Caco-2 (cell line): ENCODE results near the gene MRPL49. TPM values are rescaled to one million over a fixed set of nuclear protein-coding genes. Genes with fewer than 3 reads are reported as not detected.
"Not testable (repeated sequence)": the region's sequence is repeated elsewhere in the genome, so short reads cannot be mapped to it uniquely, and the experiment has no call there.

Experiments
- BruUV-seq: library from RNA; stranded (reverse); fragments of 400-500 nt; replicated peaks from 2 replicates; lab custom pipeline; 2021; lab: Mats Ljungman, UMichigan
- CTCF ChIA-PET: fragments of 300-600 bp; sonication (Branson Sonifier 250); formaldehyde crosslinking; loops from one replicate; lab custom pipeline; 2022; ENCODE audit warnings: antibody characterized with exemption; lab: Charles Lee
- POLR2A ChIA-PET: fragments of 300-600 bp; sonication (Branson Sonifier 250); formaldehyde crosslinking; loops from one replicate; lab custom pipeline; 2022; ENCODE audit warnings: antibody characterized with exemption; lab: Charles Lee
- DNase-seq, 2 experiments: peaks; one replicate each; pipeline versions ENCODE4 v3.0.0 to v3.0.0-alpha.2; 2020 to 2022
- H3K27me3 ChIP-seq: replicated peaks from 2 replicates; pipeline ENCODE4 v1.6.0; 2011; ENCODE audit warnings: low read length; ENCODE audit not compliant: control insufficient read depth, insufficient read depth
- H3K36me3 ChIP-seq: 2 replicates; pipeline ENCODE4 v1.5.1; 2011; ENCODE audit warnings: low read length; ENCODE audit not compliant: control insufficient read depth, insufficient read depth
- H3K4me1 ChIP-seq: fragments of 250-450 bp; sonication (Bioruptor Pico); 2 replicates; pipeline ENCODE4 v1.5.1; 2020; ENCODE audit warnings: mild to moderate bottlenecking
- H3K4me3 ChIP-seq: 2 replicates; pipeline ENCODE4 v1.5.1; 2011; ENCODE audit warnings: low read depth, mild to moderate bottlenecking, control low read depth, low read length
- H3K9me3 ChIP-seq: fragments of 250-450 bp; sonication (Bioruptor Pico); 2 replicates; pipeline ENCODE4 v1.5.1; 2020; ENCODE audit warnings: mild to moderate bottlenecking, moderate library complexity
- H3K27ac Mint-ChIP-seq: one replicate; pipeline ENCODE4 v1.8.0; 2022; ENCODE audit warnings: mixed read lengths; ENCODE audit not compliant: unreplicated experiment
- H3K27me3 Mint-ChIP-seq: one replicate; pipeline ENCODE4 v1.8.0; 2022; ENCODE audit warnings: mixed read lengths; ENCODE audit not compliant: insufficient read depth, unreplicated experiment
- H3K36me3 Mint-ChIP-seq: one replicate; pipeline ENCODE4 v1.8.0; 2022; ENCODE audit warnings: mild to moderate bottlenecking, mixed read lengths; ENCODE audit not compliant: insufficient read depth, unreplicated experiment
- H3K4me1 Mint-ChIP-seq: one replicate; pipeline ENCODE4 v1.8.0; 2022; ENCODE audit warnings: low read depth, mixed read lengths; ENCODE audit not compliant: unreplicated experiment
- H3K4me3 Mint-ChIP-seq: one replicate; pipeline ENCODE4 v1.8.0; 2022; ENCODE audit warnings: mild to moderate bottlenecking, moderate library complexity, mixed read lengths; ENCODE audit not compliant: unreplicated experiment
- H3K9me3 Mint-ChIP-seq: one replicate; pipeline ENCODE4 v1.8.0; 2022; ENCODE audit warnings: mixed read lengths; ENCODE audit not compliant: unreplicated experiment
- CTCF ChIP-seq, 2 experiments: fragments of 200-600 bp in 1 of 2; IDR thresholded peaks; 1 replicate in 1 of 2; 2 replicates in 1 of 2; pipeline versions ENCODE4 v1.5.1 to v1.8.0; 2011 to 2022; ENCODE audit warnings: antibody characterized with exemption in 1 of 2, control low read depth in 1 of 2, inconsistent platforms in 1 of 2, low read depth in 1 of 2, low read length in 1 of 2, mild to moderate bottlenecking in 1 of 2, moderate library complexity in 1 of 2; ENCODE audit not compliant: insufficient read depth in 1 of 2, severe bottlenecking in 1 of 2, unreplicated experiment in 1 of 2
- intact Hi-C: fragments of 100-400 bp; cut with micrococcal nuclease; formaldehyde crosslinking; loops from one replicate; pipeline ENCODE4 v1.10.0; 2022; ENCODE audit not compliant: unreplicated experiment
- total RNA-seq: library from RNA; stranded (reverse); gene quantifications from 2 replicates; pipeline ENCODE4 v1.2.3, GENCODE V29; 2022

The MRPL49 gene
- total RNA-seq, 1 experiment from 2014 or later = 95.1 TPM

- Histone ChIP-seq H3K9me3 (peaks cover 11% of the 10 kb centered on the region; the same call in 1 of the 2 replicates), H3K4me3 (no peak overlapping the region), H3K27me3 (no peaks in the 10 kb centered on the region; the same call in none of the 2 replicates), H3K36me3 (no peaks in the 10 kb centered on the region), H3K4me1 (no peaks in the 10 kb centered on the region)
- Mint-ChIP-seq H3K4me1 (no peaks in the 10 kb centered on the region), H3K9me3 (no peaks in the 10 kb centered on the region), H3K27me3 (no peaks in the 10 kb centered on the region), H3K4me3 (no peak overlapping the region), H3K36me3 (no peaks in the 10 kb centered on the region), H3K27ac (no peak overlapping the region)
- intact Hi-C loops = no loop called here
- CTCF ChIA-PET = interaction anchor here (0.6 to 1.6 kb wide), 2 partner anchors 12 to 15 kb away, joined by 4 to 5 read pairs; no protein-coding TSS in a partner anchor
- peak in 1 of 2 experiments; percentile 11 for DNase-seq
- no peak for TF ChIP-seq CTCF (IDR thresholded peaks at IDR 0.05; ENCODE audit: insufficient read depth in 1 of 2, low read depth in 1 of 2, low read length in 1 of 2, severe bottlenecking in 1 of 2, unreplicated experiment in 1 of 2)
- no TSS peak for BruUV-seq
- POLR2A ChIA-PET = no interaction called here
Observed at GRCh38 chr11:65147352-65148075, 25.4 kb downstream of the MRPL49 start.

- no peak overlapping the region for H3K4me3 Mint-ChIP-seq
- ChIA-PET POLR2A (no interaction called here), CTCF (interaction anchor here (0.9 kb wide), 1 partner anchor 13 kb away, joined by 3 read pairs; no protein-coding TSS in a partner anchor)
Observed at GRCh38 chr11:65148657-65149056, 26.5 kb downstream of the MRPL49 start.

GRCh38 chr11:65150131-65150508 lies 28.0 kb downstream of the MRPL49 start:
- H3K36me3 Mint-ChIP-seq, H3K4me1 ChIP-seq, POLR2A ChIA-PET, H3K36me3 ChIP-seq, H3K4me1 Mint-ChIP-seq, H3K4me3 ChIP-seq, DNase-seq, H3K27me3 Mint-ChIP-seq, intact Hi-C loops, H3K27me3 ChIP-seq, H3K9me3 Mint-ChIP-seq, CTCF ChIA-PET, BruUV-seq, H3K27ac Mint-ChIP-seq, H3K4me3 Mint-ChIP-seq: not testable (repeated sequence)
- peaks cover 11% of the 10 kb centered on the region; the same call in 1 of the 2 replicates for H3K9me3 ChIP-seq

More at GRCh38 chr11:65148657-65149056, 26.5 kb downstream of the MRPL49 start:
- H3K4me1 Mint-ChIP-seq = peaks cover 5% of the 10 kb centered on the region
- H3K36me3 ChIP-seq = no peaks in the 10 kb centered on the region
- no peaks in the 10 kb centered on the region; the same call in none of the 2 replicates for H3K27me3 ChIP-seq
- no peak for DNase-seq
- no peaks in the 10 kb centered on the region for H3K36me3 Mint-ChIP-seq
- peaks cover 11% of the 10 kb centered on the region; the same call in 1 of the 2 replicates for H3K9me3 ChIP-seq
- no peaks in the 10 kb centered on the region for H3K9me3 Mint-ChIP-seq
- intact Hi-C loops = no loop called here
- H3K27me3 Mint-ChIP-seq = no peaks in the 10 kb centered on the region
- TF ChIP-seq CTCF (IDR thresholded peaks at IDR 0.05; ENCODE audit: insufficient read depth in 1 of 2, low read depth in 1 of 2, low read length in 1 of 2, severe bottlenecking in 1 of 2, unreplicated experiment in 1 of 2) = no peak
- H3K4me1 ChIP-seq = no peaks in the 10 kb centered on the region
- BruUV-seq = no TSS peak
- H3K4me3 ChIP-seq = no peak overlapping the region
- H3K27ac Mint-ChIP-seq = no peak overlapping the region
